Uterus (tissue), 2 donors: Measurements from ENCODE around the gene MID1.

ENCODE experiments used
- CTCF ChIP-seq, 4 experiments: fragments of 200-600 bp in 2 of 4; fragments of 450-650 bp in 2 of 4; sonication (generic) in 2 of 4; IDR thresholded peaks; one replicate each; pipeline ENCODE4 v1.5.1; 2016 to 2019; ENCODE audit warnings: antibody characterized with exemption in 4 of 4, mild to moderate bottlenecking in 2 of 4, moderate library complexity in 1 of 4
- POLR2A ChIP-seq, 2 donors: fragments of 450-650 bp; IDR thresholded peaks; one replicate each; pipeline ENCODE4 v1.6.1; 2016; ENCODE audit warnings: antibody characterized with exemption in 2 of 2, mild to moderate bottlenecking in 1 of 2, moderate library complexity in 1 of 2

GRCh38 chrX:10465254-10465653 lies 155.1 kb downstream of the MID1 start:
- TF ChIP-seq CTCF (IDR thresholded peaks at IDR 0.05) (no peak), POLR2A (IDR thresholded peaks at IDR 0.05) (no peak)
